Measurements from ENCODE around the gene CFAP161.

CFAP161 gene

DNA sequence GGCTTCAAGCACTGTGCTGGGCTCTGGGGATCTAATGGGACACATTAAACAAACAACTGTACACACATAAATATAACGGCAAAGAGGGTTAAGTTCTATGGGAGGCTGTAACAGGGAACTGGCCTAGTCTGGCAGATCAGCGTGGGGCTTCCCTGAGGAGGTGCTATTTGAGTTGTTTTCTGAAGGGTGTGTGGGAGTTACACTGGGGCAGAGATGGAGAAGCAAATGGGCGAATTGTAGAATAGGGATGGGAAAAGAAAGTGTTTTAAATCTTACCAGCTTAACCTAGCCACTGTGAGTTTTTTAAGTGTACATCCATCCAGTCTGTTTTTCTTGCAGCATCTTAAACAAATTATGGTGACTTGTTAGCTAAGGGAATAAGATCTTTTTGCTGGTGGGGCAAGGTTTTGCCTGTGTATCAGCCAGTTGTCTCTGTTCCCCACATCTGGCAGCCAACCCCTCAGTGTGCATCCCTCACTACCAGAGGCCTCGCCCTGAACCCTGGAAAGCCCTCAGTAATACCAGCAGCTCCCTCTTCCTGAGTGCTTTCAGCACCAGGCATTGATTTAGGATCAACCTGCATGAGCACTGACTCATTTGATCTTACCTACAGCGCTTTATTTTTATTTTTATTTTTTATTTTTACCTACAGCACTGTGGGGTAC, 51.7 kb downstream of the CFAP161 start:
- DNase-seq = no peak

DNA sequence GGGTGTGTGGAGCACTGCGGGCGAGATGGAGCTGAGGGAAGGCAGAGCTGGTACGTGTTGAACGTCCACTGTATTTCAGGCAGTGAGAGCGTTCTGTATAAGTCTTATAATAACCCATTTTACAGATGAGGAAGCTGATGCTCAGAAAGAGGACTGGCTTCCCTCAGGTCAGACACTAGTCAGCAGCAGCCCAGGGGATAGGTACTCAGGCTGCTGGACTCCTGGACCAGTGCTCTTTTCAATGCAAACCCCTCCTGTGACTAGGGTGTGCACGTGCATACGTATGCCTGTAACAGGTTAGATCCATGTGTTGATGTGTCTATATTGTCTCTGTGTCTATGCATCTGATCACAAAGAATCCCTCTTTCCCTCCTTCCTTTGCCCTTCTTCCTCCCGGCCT, 54.3 kb downstream of the CFAP161 start:
- no peak for DNase-seq

DNA sequence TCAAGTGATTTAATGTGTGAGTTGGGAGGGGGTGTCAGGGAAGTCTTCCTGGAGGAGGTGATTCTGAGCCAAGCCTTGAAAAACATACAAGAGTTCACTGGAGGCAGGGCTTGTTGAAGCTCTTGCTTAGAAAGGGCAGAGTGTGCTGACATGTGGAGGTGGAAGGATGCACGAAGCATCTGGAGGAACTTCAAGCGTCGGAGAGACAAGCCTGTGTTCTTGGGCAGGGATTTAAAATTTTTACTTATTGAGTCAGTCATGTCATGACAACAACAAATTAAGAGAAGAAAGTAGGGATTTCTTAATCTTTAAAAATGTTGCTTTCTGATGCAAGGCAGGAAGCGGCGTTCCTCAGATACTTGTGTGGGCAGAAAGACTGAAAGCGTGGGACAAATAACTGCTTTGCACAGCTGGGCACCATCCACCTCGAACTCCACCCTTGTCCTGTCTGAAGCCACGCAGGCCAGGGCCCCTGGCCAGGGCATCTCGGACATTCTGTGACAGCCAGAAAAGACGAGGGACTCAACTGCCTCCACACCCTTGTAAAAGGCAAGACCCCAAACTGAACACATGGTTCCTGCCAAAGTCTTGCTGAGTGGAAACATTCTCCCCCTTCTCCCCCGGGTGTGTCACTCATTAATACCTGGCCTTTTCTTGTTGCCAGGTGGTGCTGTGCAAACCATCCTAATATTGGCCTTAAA, 55.7 kb downstream of the CFAP161 start:
- DNase-seq = no peak

GRCh38 chr15:81190922-81191507, 56.9 kb downstream of the CFAP161 start:
- no peak for DNase-seq

GRCh38 chr15:81191701-81192100, 57.6 kb downstream of the CFAP161 start:
- no peak for DNase-seq

DNA sequence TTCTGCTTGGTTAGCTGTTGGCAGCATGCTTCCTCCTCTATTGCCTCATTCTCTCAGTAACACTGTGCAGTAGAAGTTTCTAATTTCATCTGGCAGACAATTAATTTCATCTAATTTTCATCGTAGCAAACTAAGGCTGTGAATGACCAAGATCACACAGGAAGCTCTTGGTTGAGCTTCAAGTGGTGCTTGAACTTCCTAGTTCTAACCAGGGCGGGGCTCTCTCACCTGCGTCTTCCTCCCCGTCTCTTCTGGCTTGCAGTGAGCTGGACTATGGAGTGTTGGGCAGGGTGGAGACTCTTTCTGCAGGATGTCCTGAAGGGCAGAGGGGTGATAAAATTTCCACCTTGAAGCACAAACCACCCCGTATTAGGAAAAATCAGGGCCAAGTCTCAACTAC, 60.7 kb downstream of the CFAP161 start:
- DNase-seq = no peak

DNA sequence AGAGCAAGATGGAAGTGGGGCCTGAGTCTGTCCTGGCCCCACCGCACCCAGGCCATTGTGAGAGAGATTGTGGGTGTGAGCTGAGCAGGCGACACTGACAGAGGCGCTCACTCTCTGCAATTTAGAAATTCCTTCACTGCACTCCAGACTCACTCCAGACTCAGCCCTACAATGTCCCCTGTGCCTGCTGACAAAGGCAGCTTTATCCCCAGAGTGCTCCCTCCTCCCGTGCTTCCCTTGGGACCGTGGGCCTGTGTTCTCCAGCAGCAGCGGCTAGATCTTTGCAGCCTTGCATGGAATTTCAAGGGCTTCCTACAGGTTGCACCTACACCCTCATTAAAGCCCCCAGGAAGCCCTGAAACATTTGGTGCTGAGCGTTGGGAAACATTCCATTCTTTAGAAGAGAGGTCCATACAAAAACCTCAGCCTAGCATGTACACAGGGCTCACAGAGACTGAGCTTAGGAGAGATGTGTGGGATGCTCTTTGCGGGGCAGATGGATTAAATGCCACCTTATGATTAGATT, 61.3 kb downstream of the CFAP161 start:
- DNase-seq = no peak

GRCh38 chr15:81196576-81197254, 62.6 kb downstream of the CFAP161 start, which contains the start of gene IL16:
Gene IL16 (plus strand): TSS chr15:81196879. CDS start chr15:81225400, 28,521 bp downstream.
- DNase-seq = no peak

- no peak for DNase-seq
These were observed 63.2 kb downstream of the CFAP161 start for GRCh38 chr15:81197255-81197630.

GRCh38 chr15:81197688-81198281, 63.7 kb downstream of the CFAP161 start:
- DNase-seq = no peak
